Adrenal gland (tissue), 12 donors: Measurements from ENCODE around the gene EFTUD2. TPM values are rescaled to one million over a fixed set of nuclear protein-coding genes. Genes with fewer than 3 reads are reported as not detected.

Experiments
- DNase-seq, 7 donors: peaks; one replicate each; pipeline ENCODE4 v3.0.0-alpha.2; 2019 to 2020
- H3K27ac ChIP-seq, 5 donors: fragments of 200-600 bp; sonication (generic) in 4 of 5; 1 replicate in 3 of 5; 2 replicates in 2 of 5; pipeline versions ENCODE4 v1.5.1 to v1.8.0; 2016 to 2020; ENCODE audit warnings: mild to moderate bottlenecking in 1 of 5
- H3K27me3 ChIP-seq: fragments of 200-600 bp; 2 replicates; pipeline ENCODE4 v1.8.0; 2021
- H3K36me3 ChIP-seq, 2 donors: fragments of 200-600 bp; replicated peaks in 1 of 2; 1 replicate in 1 of 2; 2 replicates in 1 of 2; pipeline versions ENCODE4 v1.5.1 to v1.8.0; 2018 to 2022
- H3K4me1 ChIP-seq, 2 donors: fragments of 200-600 bp; replicated peaks in 1 of 2; 1 replicate in 1 of 2; 2 replicates in 1 of 2; pipeline versions ENCODE4 v1.5.1 to v1.8.0; 2018 to 2021
- H3K4me3 ChIP-seq, 4 donors: fragments of 200-600 bp; sonication (generic) in 3 of 4; one replicate each; pipeline ENCODE4 v1.5.1; 2016 to 2018
- H3K9me3 ChIP-seq, 3 donors: fragments of 200-600 bp; sonication (generic) in 1 of 3; replicated peaks in 1 of 3; 1 replicate in 2 of 3; 2 replicates in 1 of 3; pipeline versions ENCODE4 v1.5.1 to v1.8.0; 2016 to 2021
- CTCF ChIP-seq, 6 experiments: fragments of 450-650 bp in 4 of 6; fragments of 200-600 bp in 2 of 6; sonication (generic) in 1 of 6; IDR thresholded peaks; 1 replicate in 5 of 6; 2 replicates in 1 of 6; pipeline versions ENCODE4 v1.5.1 to v1.8.0; 2016 to 2021; ENCODE audit warnings: antibody characterized with exemption in 6 of 6, mild to moderate bottlenecking in 2 of 6, moderate library complexity in 1 of 6
- POLR2A ChIP-seq, 2 donors: fragments of 450-650 bp; IDR thresholded peaks; one replicate each; pipeline ENCODE4 v1.6.1; 2017; ENCODE audit warnings: antibody characterized with exemption in 2 of 2, mild to moderate bottlenecking in 2 of 2, moderate library complexity in 1 of 2
- WGBS, 4 donors: extraction: QIAGEN DNeasy Blood & Tissue Kit in 2 of 4; methylation state at CpG; one replicate each; pipeline versions ENCODE4 v1.1.5 to v1.1.7; 2013 to 2017; 5-methylcytosine and 5-hydroxymethylcytosine counted together
- intact Hi-C, 2 donors: fragments of 100-400 bp; cut with DNase I; formaldehyde crosslinking; loops; one replicate each; pipeline versions ENCODE4 v1.14.1 to v1.15.0; 2022 to 2023
- polyA plus RNA-seq, 3 donors: library from polyadenylated mRNA; stranded (reverse); fragments of 200-250 nt in 2 of 3; fragments of 350-450 nt in 1 of 3; fragmentation: Illumina TruSeq in 1 of 3; extraction: RNeasy Lipid Tissue Mini Kit (QIAGEN cat#74804) in 1 of 3; gene quantifications; one replicate each; pipeline ENCODE4 v1.2.3, GENCODE V29; 2013 to 2014
- total RNA-seq, 9 donors: library from RNA; depleted of rRNA in 4 of 9; stranded (reverse); fragments of >200 nt in 4 of 9; fragments of 120-200 nt in 1 of 9; fragmentation: NEBNext Ultra II Directional in 1 of 9; extraction: Animal tissue kit (Norgen Biotek cat#: 25700) in 1 of 9; gene quantifications; one replicate each; pipeline versions ENCODE4 v1.1.0 to v1.2.4, GENCODE V29; 2013 to 2023
- donor health status: healthy with polysubstance abuse.
- donor health status: Bipolar disorder and iron deficiency.
- donor health status: DM: yes; HTN: yes; CAD: no.
- donor health status: DM: no; HTN: no; CAD: no.
- donor health status: DM: no; HTN: no; CAD: no.
- donor health status: DM: yes; HTN: yes; CAD: no.

EFTUD2 gene
- total and polyA plus RNA-seq, 12 donors = 30.5 to 122 (median 87.2) TPM

GRCh38 chr17:44863061-44863918, 36.0 kb downstream of the EFTUD2 start:
- intact Hi-C loops = no loop called here
- TF ChIP-seq CTCF (IDR thresholded peaks at IDR 0.05) = no peak
- TF ChIP-seq POLR2A (IDR thresholded peaks at IDR 0.05) = no peak
- Histone ChIP-seq H3K36me3 (peaks cover 0 to 94% of the 10 kb centered on the region in 2 donors), H3K4me3 (no peak overlapping the region), H3K27ac (peak overlapping the region in 2 of 5 donors; percentile 3 to 5), H3K9me3 (no peaks in the 10 kb centered on the region), H3K27me3 (no peaks in the 10 kb centered on the region), H3K4me1 (peaks cover 0 to 11% of the 10 kb centered on the region in 2 donors)
- DNase-seq = peak in 2 of 7 donors; percentile 33 to 43
- WGBS, 4 donors = 59 to 69% (median 65%) methylated on average over 12 of the region's 12 CpGs

- H3K27ac ChIP-seq = peak overlapping the region in 1 of 5 donors; percentile 3
- H3K27me3 ChIP-seq = no peaks in the 10 kb centered on the region
- H3K4me1 ChIP-seq = peaks cover 0 to 11% of the 10 kb centered on the region in 2 donors
- 82 to 89% (median 85%) methylated on average over 8 to 9 of the region's 9 CpGs for WGBS, 4 donors
- no peak for DNase-seq
- no peak overlapping the region for H3K4me3 ChIP-seq
- no peak for TF ChIP-seq POLR2A (IDR thresholded peaks at IDR 0.05)
- TF ChIP-seq CTCF (IDR thresholded peaks at IDR 0.05) = no peak
- no peaks in the 10 kb centered on the region for H3K9me3 ChIP-seq
- intact Hi-C loops = no loop called here
- H3K36me3 ChIP-seq = peaks cover 0 to 92% of the 10 kb centered on the region in 2 donors
Measured at GRCh38 chr17:44862278-44862914, 36.8 kb downstream of the EFTUD2 start.

- H3K4me3 ChIP-seq = no peak overlapping the region
- 78 to 88% (median 83%) methylated on average over 5 of the region's 5 CpGs for WGBS, 4 donors
- H3K27ac ChIP-seq = no peak overlapping the region
- no peaks in the 10 kb centered on the region for H3K27me3 ChIP-seq
- no peak for DNase-seq
- H3K4me1 ChIP-seq = peaks cover 0 to 11% of the 10 kb centered on the region in 2 donors
- no peaks in the 10 kb centered on the region for H3K9me3 ChIP-seq
- intact Hi-C loops = no loop called here
- TF ChIP-seq POLR2A (IDR thresholded peaks at IDR 0.05) (no peak), CTCF (IDR thresholded peaks at IDR 0.05) (no peak)
- H3K36me3 ChIP-seq = peaks cover 0 to 95% of the 10 kb centered on the region in 2 donors
Measured at GRCh38 chr17:44859701-44860100, 39.5 kb downstream of the EFTUD2 start.

DNA sequence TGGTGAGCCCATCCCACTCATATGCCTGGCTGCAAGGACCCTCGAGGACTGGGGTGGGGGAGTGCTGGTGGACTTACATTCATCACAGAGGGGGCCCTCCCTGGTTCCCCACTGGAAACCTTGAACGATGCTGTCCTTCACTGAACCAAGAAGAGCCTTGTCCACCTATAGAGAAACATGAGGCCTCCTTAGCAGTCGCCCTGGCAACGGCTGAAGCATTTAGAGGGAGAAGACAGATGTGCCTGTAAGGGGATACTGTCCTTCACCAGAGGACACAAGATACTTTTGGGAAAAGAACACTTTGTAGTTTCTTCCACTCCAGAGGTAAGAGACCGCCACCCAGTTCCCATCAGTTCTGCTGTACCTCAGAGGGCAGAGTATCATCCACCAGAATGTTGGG, 45.1 kb downstream of the EFTUD2 start:
- no peak for DNase-seq
- no peak overlapping the region for H3K27ac ChIP-seq
- H3K4me3 ChIP-seq = no peak overlapping the region
- intact Hi-C loops = no loop called here
- TF ChIP-seq CTCF (IDR thresholded peaks at IDR 0.05) (no peak), POLR2A (IDR thresholded peaks at IDR 0.05) (no peak)
- no peaks in the 10 kb centered on the region for H3K27me3 ChIP-seq
- 77 to 82% (median 79%) methylated on average over 5 of the region's 5 CpGs for WGBS, 4 donors
- no peaks in the 10 kb centered on the region for H3K4me1 ChIP-seq
- H3K9me3 ChIP-seq = no peaks in the 10 kb centered on the region
- H3K36me3 ChIP-seq = peaks cover 0 to 87% of the 10 kb centered on the region in 2 donors
